HCT116 (cell line): ENCODE measurements around the gene CEACAM18. TPM values are rescaled to one million over a fixed set of nuclear protein-coding genes. Genes with fewer than 3 reads are reported as not detected.

Experiments
- ATAC-seq: fragments of 200-7000 bp; cut with Tn5 transposase; 2 replicates; pipeline ENCODE4 v1.9.1; 2020; ENCODE audit warnings: mild to moderate bottlenecking, moderate library complexity
- BruUV-seq: library from RNA; stranded (reverse); fragments of 400-500 nt; replicated peaks from 2 replicates; lab custom pipeline; 2021; lab: Mats Ljungman, UMichigan
- CTCF ChIA-PET: fragments of 300-600 bp; sonication (Branson Sonifier 250); formaldehyde crosslinking; loops from one replicate; lab custom pipeline; 2021; ENCODE audit warnings: antibody characterized with exemption; lab: Charles Lee
- POLR2A ChIA-PET: fragments of 300-600, 350-600 bp; sonication (Branson Sonifier 250); formaldehyde crosslinking; loops from one replicate; lab custom pipeline; 2021; ENCODE audit warnings: antibody characterized with exemption; lab: Charles Lee
- RAD21 ChIA-PET, 2 experiments: fragments of 300-600 bp; sonication (Branson Sonifier 250); formaldehyde crosslinking; loops; one replicate each; lab custom pipeline; 2023; ENCODE audit warnings: low total read pairs in 2 of 2; ENCODE audit not compliant: uncharacterized antibody in 2 of 2, unreplicated experiment in 2 of 2, low non-redundant PET in 1 of 2; lab: Charles Lee
- DNase-seq: peaks from one replicate; pipeline ENCODE4 v3.0.0-alpha.2; 2010; ENCODE audit warnings: low read depth, low spot score
- H2AFZ ChIP-seq: fragments of 200-600 bp; shearing (Covaris generic), sonication (generic); 2 replicates; pipeline ENCODE4 v1.6.1; 2017; ENCODE audit warnings: low read depth, mixed run types, mixed read lengths, antibody characterized with exemption, low read length; ENCODE audit not compliant: poor library complexity, severe bottlenecking
- H3K27ac ChIP-seq: 2 replicates; pipeline ENCODE4 v1.5.1; 2012; ENCODE audit warnings: low read depth, low read length
- H3K27me3 ChIP-seq: fragments of 200-600 bp; sonication (generic); 2 replicates; pipeline ENCODE4 v1.6.1; 2016; ENCODE audit warnings: mixed run types, low read length, mixed read lengths; ENCODE audit not compliant: insufficient read depth
- H3K36me3 ChIP-seq, 2 experiments: fragments of 200-500 bp in 1 of 2; fragments of 200-600 bp in 1 of 2; sonication (Bioruptor generic) in 1 of 2; sonication (generic) in 1 of 2; 2 replicates each; pipeline versions ENCODE4 v1.5.1 to v1.6.1; 2014 to 2016; ENCODE audit warnings: low read length in 2 of 2, inconsistent platforms in 1 of 2, mixed read lengths in 1 of 2, mixed run types in 1 of 2; ENCODE audit not compliant: insufficient read depth in 2 of 2, control insufficient read depth in 1 of 2
- H3K4me1 ChIP-seq, 2 experiments: fragments of 200-600 bp in 1 of 2; sonication (generic) in 1 of 2; 2 replicates each; pipeline versions ENCODE4 v1.5.1 to v1.6.1; 2012 to 2017; ENCODE audit warnings: low read length in 2 of 2, inconsistent platforms in 1 of 2, mild to moderate bottlenecking in 1 of 2, mixed read lengths in 1 of 2, mixed run types in 1 of 2, moderate library complexity in 1 of 2; ENCODE audit not compliant: insufficient read depth in 2 of 2, control insufficient read depth in 1 of 2
- H3K4me2 ChIP-seq: fragments of 200-600 bp; sonication (generic); 2 replicates; pipeline ENCODE4 v1.6.1; 2017; ENCODE audit warnings: mixed run types, low read length, mixed read lengths
- H3K4me3 ChIP-seq, 2 experiments: fragments of 200-600 bp in 1 of 2; sonication (generic) in 1 of 2; replicated peaks in 1 of 2; 2 replicates each; pipeline ENCODE4 v1.5.1; 2011 to 2016; ENCODE audit warnings: low read length in 2 of 2, control low read depth in 1 of 2, low read depth in 1 of 2, mild to moderate bottlenecking in 1 of 2, mixed read lengths in 1 of 2, mixed run types in 1 of 2
- H3K79me2 ChIP-seq: fragments of 200-600 bp; sonication (generic); 2 replicates; pipeline ENCODE4 v1.6.1; 2017; ENCODE audit warnings: mild to moderate bottlenecking, mixed run types, low read length, moderate library complexity, mixed read lengths; ENCODE audit not compliant: insufficient read depth
- H3K9ac ChIP-seq: fragments of 200-600 bp; sonication (generic); 2 replicates; pipeline ENCODE4 v1.6.1; 2016; ENCODE audit warnings: low read length, mixed read lengths
- H3K9me2 ChIP-seq: fragments of 200-600 bp; sonication (generic), shearing (Covaris generic); 2 replicates; pipeline ENCODE4 v1.6.1; 2017; ENCODE audit warnings: mixed run types, mild to moderate bottlenecking, moderate library complexity; ENCODE audit not compliant: insufficient read depth
- H3K9me3 ChIP-seq, 2 experiments: fragments of 200-500 bp in 1 of 2; fragments of 200-600 bp in 1 of 2; sonication (Bioruptor generic) in 1 of 2; sonication (generic) in 1 of 2; 2 replicates each; pipeline ENCODE4 v1.6.1; 2014 to 2017; ENCODE audit warnings: low read length in 2 of 2, mixed read lengths in 2 of 2, inconsistent platforms in 1 of 2, low read depth in 1 of 2, mild to moderate bottlenecking in 1 of 2, mixed run types in 1 of 2, moderate library complexity in 1 of 2; ENCODE audit not compliant: control insufficient read depth in 1 of 2, insufficient read depth in 1 of 2
- H4K20me1 ChIP-seq: fragments of 200-600 bp; sonication (generic), shearing (Covaris generic); 2 replicates; pipeline ENCODE4 v1.6.1; 2017; ENCODE audit warnings: mixed run types, mild to moderate bottlenecking, moderate library complexity; ENCODE audit not compliant: insufficient read depth
- ATF3 ChIP-seq: IDR thresholded peaks from 2 replicates; pipeline ENCODE4 v1.6.1; 2012
- CBX3 ChIP-seq: IDR thresholded peaks from 2 replicates; pipeline ENCODE4 v1.6.1; 2012; ENCODE audit warnings: low read depth
- CTCF ChIP-seq, 3 experiments: fragments of 200-600 bp in 1 of 3; sonication (generic) in 1 of 3; IDR thresholded peaks in 2 of 3; conservative IDR thresholded peaks in 1 of 3; 2 replicates each; pipeline ENCODE4 v1.5.1; 2012 to 2017; ENCODE audit warnings: low read depth in 2 of 3, low read length in 2 of 3, antibody characterized with exemption in 1 of 3, borderline replicate concordance in 1 of 3, control low read depth in 1 of 3, mild to moderate bottlenecking in 1 of 3, mixed read lengths in 1 of 3, mixed run types in 1 of 3, moderate library complexity in 1 of 3; ENCODE audit not compliant: insufficient read depth in 1 of 3
- EGR1 ChIP-seq: IDR thresholded peaks from 2 replicates; pipeline ENCODE4 v1.6.1; 2012; ENCODE audit warnings: low read depth
- ELF1 ChIP-seq: IDR thresholded peaks from 2 replicates; pipeline ENCODE4 v1.6.1; 2012; ENCODE audit warnings: low read depth, borderline replicate concordance
- EZH2 ChIP-seq: fragments of 200-600 bp; sonication (generic); IDR thresholded peaks from 2 replicates; pipeline ENCODE4 v1.6.1; 2017; ENCODE audit warnings: antibody characterized with exemption, mixed run types
- EZH2phosphoT487 ChIP-seq: fragments of 200-600 bp; IDR thresholded peaks from 2 replicates; pipeline ENCODE4 v1.6.1; 2018; ENCODE audit warnings: antibody characterized with exemption, borderline replicate concordance
- JUND ChIP-seq: IDR thresholded peaks from 2 replicates; pipeline ENCODE4 v1.6.1; 2012
- MAX ChIP-seq: IDR thresholded peaks from 2 replicates; pipeline ENCODE4 v1.6.1; 2012
- POLR2A ChIP-seq: IDR thresholded peaks from 2 replicates; pipeline ENCODE4 v1.7.0; 2011; ENCODE audit warnings: borderline replicate concordance; ENCODE audit not compliant: insufficient read depth, insufficient read length; ENCODE audit errors: extremely low read depth
- POLR2AphosphoS5 ChIP-seq: IDR thresholded peaks from 2 replicates; pipeline ENCODE4 v1.6.1; 2011; ENCODE audit warnings: mild to moderate bottlenecking, low read depth, low read length, moderate library complexity
- SP1 ChIP-seq: IDR thresholded peaks from 2 replicates; pipeline ENCODE4 v1.6.1; 2012; ENCODE audit warnings: low read depth
- SRF ChIP-seq: IDR thresholded peaks from 2 replicates; pipeline ENCODE4 v1.6.1; 2012; ENCODE audit warnings: low read depth
- YY1 ChIP-seq: IDR thresholded peaks from 2 replicates; pipeline ENCODE4 v1.6.1; 2011; ENCODE audit warnings: low read length, low read depth, moderate library complexity, mild to moderate bottlenecking; ENCODE audit not compliant: insufficient replicate concordance; ENCODE audit errors: extremely low read depth
- ZBTB33 ChIP-seq: IDR thresholded peaks from 2 replicates; pipeline ENCODE4 v1.6.1; 2011; ENCODE audit warnings: mild to moderate bottlenecking, low read length, moderate library complexity; ENCODE audit not compliant: insufficient replicate concordance; ENCODE audit errors: extremely low read depth
- ZFX ChIP-seq: fragments of 450-650 bp; IDR thresholded peaks from 2 replicates; pipeline ENCODE4 v1.6.1; 2017
- intact Hi-C: fragments of 100-400 bp; cut with micrococcal nuclease; formaldehyde crosslinking; loops from 2 replicates; pipeline ENCODE4 v1.10.0; 2022
- total RNA-seq: library from RNA; stranded (reverse); gene quantifications from one replicate; pipeline ENCODE4 v1.2.1, GENCODE V29; 2021; ENCODE audit not compliant: unreplicated experiment
- TF ChIP-seq, protein P1 (sequence below): IDR thresholded peaks from 2 replicates; pipeline ENCODE4 v1.6.1; 2012; ENCODE audit warnings: low read depth

Gene CEACAM18
- total RNA-seq, 1 experiment from 2014 or later: not detected

GRCh38 chr19:51485960-51486660, 7.8 kb downstream of the CEACAM18 start (continued):
- TF ChIP-seq SRF: no peak
- no peak for TF ChIP-seq POLR2A
- no peak for TF ChIP-seq CBX3
- TF ChIP-seq, all 23 proteins: peak for 0

GRCh38 chr19:51488491-51488890, 10.2 kb downstream of the CEACAM18 start:
- intact Hi-C loops: no loop called here
- TF ChIP-seq ATF3: no peak
- TF ChIP-seq POLR2A: no peak
- TF ChIP-seq ELF1: no peak
- TF ChIP-seq CTCF (IDR thresholded peaks at IDR 0.05 in 2 of 3, conservative IDR thresholded peaks at IDR 0.05 in 1 of 3; ENCODE audit: borderline replicate concordance in 1 of 3, insufficient read depth in 1 of 3, low read depth in 2 of 3, low read length in 2 of 3): no peak
- TF ChIP-seq MAX: no peak
- TF ChIP-seq YY1: no peak
- no peak for TF ChIP-seq POLR2AphosphoS5
- no peak for TF ChIP-seq SP1
- TF ChIP-seq SRF: no peak
- TF ChIP-seq JUND: no peak
- TF ChIP-seq EGR1: no peak
- no peak for TF ChIP-seq ZFX
- TF ChIP-seq EZH2: no peak
- TF ChIP-seq ZBTB33: no peak
- TF ChIP-seq EZH2phosphoT487: no peak
- no peak for TF ChIP-seq CBX3
- TF ChIP-seq, protein P1, sequence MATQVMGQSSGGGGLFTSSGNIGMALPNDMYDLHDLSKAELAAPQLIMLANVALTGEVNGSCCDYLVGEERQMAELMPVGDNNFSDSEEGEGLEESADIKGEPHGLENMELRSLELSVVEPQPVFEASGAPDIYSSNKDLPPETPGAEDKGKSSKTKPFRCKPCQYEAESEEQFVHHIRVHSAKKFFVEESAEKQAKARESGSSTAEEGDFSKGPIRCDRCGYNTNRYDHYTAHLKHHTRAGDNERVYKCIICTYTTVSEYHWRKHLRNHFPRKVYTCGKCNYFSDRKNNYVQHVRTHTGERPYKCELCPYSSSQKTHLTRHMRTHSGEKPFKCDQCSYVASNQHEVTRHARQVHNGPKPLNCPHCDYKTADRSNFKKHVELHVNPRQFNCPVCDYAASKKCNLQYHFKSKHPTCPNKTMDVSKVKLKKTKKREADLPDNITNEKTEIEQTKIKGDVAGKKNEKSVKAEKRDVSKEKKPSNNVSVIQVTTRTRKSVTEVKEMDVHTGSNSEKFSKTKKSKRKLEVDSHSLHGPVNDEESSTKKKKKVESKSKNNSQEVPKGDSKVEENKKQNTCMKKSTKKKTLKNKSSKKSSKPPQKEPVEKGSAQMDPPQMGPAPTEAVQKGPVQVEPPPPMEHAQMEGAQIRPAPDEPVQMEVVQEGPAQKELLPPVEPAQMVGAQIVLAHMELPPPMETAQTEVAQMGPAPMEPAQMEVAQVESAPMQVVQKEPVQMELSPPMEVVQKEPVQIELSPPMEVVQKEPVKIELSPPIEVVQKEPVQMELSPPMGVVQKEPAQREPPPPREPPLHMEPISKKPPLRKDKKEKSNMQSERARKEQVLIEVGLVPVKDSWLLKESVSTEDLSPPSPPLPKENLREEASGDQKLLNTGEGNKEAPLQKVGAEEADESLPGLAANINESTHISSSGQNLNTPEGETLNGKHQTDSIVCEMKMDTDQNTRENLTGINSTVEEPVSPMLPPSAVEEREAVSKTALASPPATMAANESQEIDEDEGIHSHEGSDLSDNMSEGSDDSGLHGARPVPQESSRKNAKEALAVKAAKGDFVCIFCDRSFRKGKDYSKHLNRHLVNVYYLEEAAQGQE: no peak

More at GRCh38 chr19:51488491-51488890, 10.2 kb downstream of the CEACAM18 start:
- no peaks in the 10 kb centered on the region for H3K79me2 ChIP-seq
- ATAC-seq: no peak
- no peak overlapping the region for H2AFZ ChIP-seq
- H3K36me3 ChIP-seq: no peaks in the 10 kb centered on the region
- H3K9ac ChIP-seq: no peak overlapping the region
- ChIA-PET RAD21 (no interaction called here), CTCF (no interaction called here), POLR2A (no interaction called here)
- H3K27ac ChIP-seq: no peak overlapping the region
- no peak overlapping the region for H3K4me3 ChIP-seq
- H3K27me3 ChIP-seq: peaks cover 4% of the 10 kb centered on the region; the same call in 1 of the 2 replicates
- BruUV-seq: no TSS peak
- H3K4me1 ChIP-seq: no peaks in the 10 kb centered on the region; a peak in 1 of 4 replicates
- no peak overlapping the region for H3K4me2 ChIP-seq
- H3K9me3 ChIP-seq: no peaks in the 10 kb centered on the region
- no peak for DNase-seq
- H3K9me2 ChIP-seq: no peaks in the 10 kb centered on the region
- H4K20me1 ChIP-seq: no peaks in the 10 kb centered on the region
